IMR-90 (cell line): ENCODE data around the gene MADD. TPM values are rescaled to one million over a fixed set of nuclear protein-coding genes. Genes with fewer than 3 reads are reported as not detected.

ENCODE experiments used
- ATAC-seq: fragments of 200-7000 bp; cut with Tn5 transposase; 2 replicates; pipeline ENCODE4 v1.9.1; 2020; ENCODE audit warnings: low read depth, mild to moderate bottlenecking, moderate library complexity
- BruUV-seq: library from RNA; stranded (reverse); fragments of 400-500 nt; replicated peaks from 2 replicates; lab custom pipeline; 2021; lab: Mats Ljungman, UMichigan
- CTCF ChIA-PET: fragments of 300-600 bp; formaldehyde crosslinking; extraction: SDS; loops from one replicate; lab custom pipeline; 2021; ENCODE audit warnings: antibody characterized with exemption; lab: Yijun Ruan, JAX
- POLR2A ChIA-PET: fragments of 300-600 bp; sonication (Branson Sonifier 250); formaldehyde crosslinking; loops from one replicate; lab custom pipeline; 2022; ENCODE audit warnings: antibody characterized with exemption; ENCODE audit not compliant: unreplicated experiment; lab: Charles Lee
- DNase-seq: peaks from one replicate; pipeline ENCODE4 v3.0.0; 2013
- H2AFZ ChIP-seq: replicated peaks from 2 replicates; pipeline ENCODE3; 2013; ENCODE audit warnings: low read length, mild to moderate bottlenecking; ENCODE audit not compliant: poor library complexity
- H2AK5ac ChIP-seq: 2 replicates; pipeline ENCODE4 v1.6.1; 2013; ENCODE audit warnings: low read depth, low read length, inconsistent platforms
- H2AK9ac ChIP-seq: replicated peaks from 2 replicates; pipeline ENCODE3; 2013; ENCODE audit warnings: mild to moderate bottlenecking, low read depth, low read length, moderate library complexity; ENCODE audit not compliant: poor library complexity
- H2BK120ac ChIP-seq: 2 replicates; pipeline ENCODE4 v1.6.1; 2013; ENCODE audit warnings: low read depth, low read length, inconsistent platforms
- H2BK15ac ChIP-seq: 3 replicates; pipeline ENCODE4 v1.6.1; 2013; ENCODE audit warnings: low read depth, low read length, inconsistent platforms
- H2BK20ac ChIP-seq: 2 replicates; pipeline ENCODE4 v1.6.1; 2013; ENCODE audit warnings: low read depth, mild to moderate bottlenecking, inconsistent platforms, low read length, moderate library complexity
- H2BK5ac ChIP-seq: 2 replicates; pipeline ENCODE4 v1.6.1; 2013; ENCODE audit warnings: mild to moderate bottlenecking, low read depth, low read length, inconsistent platforms; ENCODE audit not compliant: poor library complexity, severe bottlenecking
- H3K14ac ChIP-seq: replicated peaks from 2 replicates; pipeline ENCODE4 v1.6.1; 2013; ENCODE audit warnings: low read depth, low read length, inconsistent platforms
- H3K18ac ChIP-seq: 2 replicates; pipeline ENCODE4 v1.6.1; 2013; ENCODE audit warnings: low read depth, low read length, control low read depth
- H3K23ac ChIP-seq: 2 replicates; pipeline ENCODE4 v1.6.1; 2013; ENCODE audit warnings: low read depth, low read length, inconsistent platforms
- H3K27ac ChIP-seq: 2 replicates; pipeline ENCODE4 v1.5.1; 2013; ENCODE audit warnings: mild to moderate bottlenecking, control low read depth, low read length; ENCODE audit not compliant: insufficient read depth
- H3K27me3 ChIP-seq: 2 replicates; pipeline ENCODE4 v1.6.1; 2013; ENCODE audit warnings: low read length; ENCODE audit not compliant: control insufficient read depth, insufficient read depth
- H3K36me3 ChIP-seq: 2 replicates; pipeline ENCODE4 v1.6.1; 2013; ENCODE audit warnings: low read length, mixed read lengths; ENCODE audit not compliant: control insufficient read depth, insufficient read depth
- H3K4ac ChIP-seq: 2 replicates; pipeline ENCODE4 v1.6.1; 2013; ENCODE audit warnings: low read depth, low read length, inconsistent platforms
- H3K4me1 ChIP-seq: 2 replicates; pipeline ENCODE4 v1.6.1; 2013; ENCODE audit warnings: low read length, mixed read lengths; ENCODE audit not compliant: control insufficient read depth, insufficient read depth
- H3K4me2 ChIP-seq: 2 replicates; pipeline ENCODE4 v1.6.1; 2013; ENCODE audit warnings: low read depth, mild to moderate bottlenecking, control low read depth, low read length, moderate library complexity
- H3K4me3 ChIP-seq: 2 replicates; pipeline ENCODE4 v1.5.1; 2013; ENCODE audit warnings: low read depth, mild to moderate bottlenecking, control low read depth, low read length, moderate library complexity; ENCODE audit not compliant: insufficient read depth
- H3K56ac ChIP-seq: 2 replicates; pipeline ENCODE4 v1.6.1; 2013; ENCODE audit warnings: low read length, inconsistent platforms; ENCODE audit not compliant: insufficient read depth; ENCODE audit errors: extremely low read depth
- H3K79me1 ChIP-seq, 2 experiments: 2 replicates each; pipeline ENCODE4 v1.6.1; 2013; ENCODE audit warnings: low read length in 2 of 2, inconsistent platforms in 1 of 2, low read depth in 1 of 2
- H3K9ac ChIP-seq: 2 replicates; pipeline ENCODE4 v1.6.1; 2013; ENCODE audit warnings: low read depth, low read length, control low read depth
- H3K9me1 ChIP-seq: 2 replicates; pipeline ENCODE4 v1.6.1; 2013; ENCODE audit warnings: low read length, inconsistent platforms; ENCODE audit not compliant: insufficient read depth
- H3K9me3 ChIP-seq: 2 replicates; pipeline ENCODE4 v1.6.1; 2013; ENCODE audit warnings: low read length; ENCODE audit not compliant: control insufficient read depth, insufficient read depth
- H4K20me1 ChIP-seq: 2 replicates; pipeline ENCODE4 v1.6.1; 2013; ENCODE audit warnings: low read length, inconsistent platforms; ENCODE audit not compliant: insufficient read depth
- H4K5ac ChIP-seq: 2 replicates; pipeline ENCODE4 v1.6.1; 2013; ENCODE audit warnings: mild to moderate bottlenecking, low read depth, low read length, control low read depth
- H4K8ac ChIP-seq, 2 experiments: 2 replicates each; pipeline ENCODE4 v1.6.1; 2013; ENCODE audit warnings: low read depth in 2 of 2, low read length in 2 of 2, control low read depth in 1 of 2, inconsistent platforms in 1 of 2
- H4K91ac ChIP-seq: 2 replicates; pipeline ENCODE4 v1.6.1; 2013; ENCODE audit warnings: low read depth, low read length, inconsistent platforms; ENCODE audit not compliant: insufficient read depth
- BHLHE40 ChIP-seq: fragments of 150-350 bp; IDR thresholded peaks from 2 replicates; pipeline ENCODE4 v1.6.1; 2016; ENCODE audit warnings: mild to moderate bottlenecking, low read depth, low read length
- CEBPB ChIP-seq: IDR thresholded peaks from 2 replicates; pipeline ENCODE4 v1.6.1; 2012; ENCODE audit warnings: low read depth, low read length, improper control_type of control experiment
- CHD1 ChIP-seq: IDR thresholded peaks from 2 replicates; pipeline ENCODE4 v1.6.1; 2012; ENCODE audit warnings: low read depth, low read length, improper control_type of control experiment
- ELK1 ChIP-seq: fragments of 150-350 bp; IDR thresholded peaks from 2 replicates; pipeline ENCODE4 v1.6.1; 2016; ENCODE audit warnings: low read depth, mild to moderate bottlenecking, low read length, moderate library complexity, borderline replicate concordance
- FOS ChIP-seq: fragments of 150-350 bp; IDR thresholded peaks from 2 replicates; pipeline ENCODE4 v1.6.1; 2016; ENCODE audit warnings: low read depth, low read length
- MAFK ChIP-seq: IDR thresholded peaks from 2 replicates; pipeline ENCODE4 v1.6.1; 2012; ENCODE audit warnings: low read depth, low read length, improper control_type of control experiment
- MAZ ChIP-seq: IDR thresholded peaks from 2 replicates; pipeline ENCODE4 v1.6.1; 2012; ENCODE audit warnings: low read depth, mild to moderate bottlenecking, low read length, improper control_type of control experiment, moderate library complexity, borderline replicate concordance
- MXI1 ChIP-seq: IDR thresholded peaks from 2 replicates; pipeline ENCODE4 v1.6.1; 2012; ENCODE audit warnings: low read depth, mild to moderate bottlenecking, low read length, moderate library complexity, borderline replicate concordance
- NFE2L2 ChIP-seq: fragments of 150-350 bp; IDR thresholded peaks from 2 replicates; pipeline ENCODE4 v1.6.1; 2016; ENCODE audit warnings: low read depth, mild to moderate bottlenecking, low read length
- POLR2A ChIP-seq: IDR thresholded peaks from 2 replicates; pipeline ENCODE4 v1.6.1; 2012; ENCODE audit warnings: mild to moderate bottlenecking, low read depth, low read length
- RAD21 ChIP-seq: IDR thresholded peaks from 2 replicates; pipeline ENCODE4 v1.6.1; 2012; ENCODE audit warnings: low read length, improper control_type of control experiment
- RCOR1 ChIP-seq: IDR thresholded peaks from 2 replicates; pipeline ENCODE4 v1.6.1; 2012; ENCODE audit warnings: mild to moderate bottlenecking, low read length, improper control_type of control experiment; ENCODE audit not compliant: insufficient replicate concordance
- RFX5 ChIP-seq: IDR thresholded peaks from 2 replicates; pipeline ENCODE4 v1.8.0; 2012; ENCODE audit warnings: low read depth, mild to moderate bottlenecking, low read length, moderate library complexity
- SMC3 ChIP-seq: fragments of 150-350 bp; IDR thresholded peaks from 2 replicates; pipeline ENCODE4 v1.6.1; 2016; ENCODE audit warnings: low read depth, mild to moderate bottlenecking, antibody characterized with exemption, low read length, moderate library complexity
- WGBS, 2 experiments: methylation state at CpG; one replicate each; pipeline versions ENCODE4 v1.1.5 to v1.1.7; 2013; ENCODE audit warnings: missing lambda C conversion rate in 2 of 2; ENCODE audit not compliant: insufficient read length in 1 of 2; ENCODE audit errors: extremely low coverage in 2 of 2; 5-methylcytosine and 5-hydroxymethylcytosine counted together
- dilution Hi-C: fragments of 300-500 bp; cut with HindIII; formaldehyde crosslinking; loops from one replicate; pipeline ENCODE4 v1.14.3; 2018; ENCODE audit warnings: low sequenced_read_pairs; ENCODE audit not compliant: unreplicated experiment
- in situ Hi-C: fragments of 300-500 bp; cut with MboI; formaldehyde crosslinking; loops from 3 replicates; pipeline ENCODE4 v1.14.3; 2019; ENCODE audit warnings: low sequenced_read_pairs, inconsistent platforms, mixed read lengths
- intact Hi-C: fragments of 100-400 bp; cut with micrococcal nuclease; formaldehyde crosslinking; loops from 2 replicates; pipeline ENCODE4 v1.10.0; 2022
- polyA plus RNA-seq, 3 experiments: library from polyadenylated mRNA; depleted of rRNA; stranded (reverse); fragments of >200 nt; gene quantifications; 2 replicates each; pipeline ENCODE4 v1.2.3, GENCODE V29; 2012; ENCODE audit warnings: low replicate concordance in 1 of 3
- total RNA-seq: library from RNA; depleted of rRNA; stranded (reverse); fragments of >200 nt; gene quantifications from 2 replicates; pipeline ENCODE4 v1.2.3, GENCODE V29; 2012
- TF ChIP-seq, protein P1 (sequence below): conservative IDR thresholded peaks from 2 replicates; pipeline ENCODE4 v1.5.1; 2012; ENCODE audit warnings: mild to moderate bottlenecking, low read depth, low read length, improper control_type of control experiment
- TF ChIP-seq, protein P2 (sequence below): fragments of 150-350 bp; IDR thresholded peaks from 2 replicates; pipeline ENCODE4 v1.6.1; 2017; ENCODE audit warnings: mild to moderate bottlenecking, antibody characterized with exemption, low read length, low read depth

Gene MADD
- total and polyA plus RNA-seq, 2 of the 4 experiments (the other 2 are of a cell fraction): 13.3 to 16.4 TPM

DNA sequence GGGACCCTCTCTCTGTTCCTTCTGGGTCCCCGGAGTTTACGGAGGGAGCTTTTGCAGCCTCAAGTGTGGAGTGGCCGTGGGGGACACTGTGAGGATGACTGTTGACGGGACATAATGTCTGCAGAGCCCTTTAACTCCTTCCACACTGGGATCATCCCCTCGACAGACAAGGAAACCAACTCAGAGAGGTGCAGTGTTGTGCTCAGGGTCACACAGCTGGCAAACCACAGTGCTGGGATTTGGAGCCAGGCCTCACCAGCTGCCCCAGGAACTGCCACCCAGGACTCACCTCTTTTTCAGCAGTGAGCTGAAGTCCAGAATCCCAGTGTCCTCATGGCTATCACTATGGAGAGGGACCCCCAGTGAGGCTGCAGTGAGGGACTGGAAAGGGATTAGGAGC is 77.2 kb downstream of the MADD start:
- ChIA-PET CTCF (no interaction called here), POLR2A (no interaction called here)
- in situ Hi-C loops: loop anchor here (5.0 kb wide), 1 partner anchor 165 kb away; no protein-coding TSS in a partner anchor
- WGBS, 2 experiments: 83% methylated on average over 1 of the region's 5 CpGs; no CpG with 5 or more reads in 1 of the 2 experiments
- Histone ChIP-seq H3K4me1 (no peaks in the 10 kb centered on the region), H4K20me1 (no peaks in the 10 kb centered on the region; the same call in 1 of the 2 replicates), H2BK120ac (no peak overlapping the region), H4K91ac (no peak overlapping the region), H3K27me3 (peaks cover 29% of the 10 kb centered on the region), H3K79me1 (no peaks in the 10 kb centered on the region), H3K36me3 (no peaks in the 10 kb centered on the region), H3K9me1 (no peaks in the 10 kb centered on the region), H2BK5ac (no peak overlapping the region), H2AFZ (no peak overlapping the region), H2BK15ac (no peak overlapping the region), H3K56ac (no peak overlapping the region), H2AK9ac (no peak overlapping the region), H3K23ac (no peak overlapping the region), H3K18ac (no peak overlapping the region), H3K9me3 (no peaks in the 10 kb centered on the region), H3K4ac (no peak overlapping the region), H3K27ac (no peak overlapping the region), H3K4me3 (no peak overlapping the region), H3K4me2 (no peak overlapping the region), H2AK5ac (no peak overlapping the region), H4K8ac (no peak overlapping the region), H2BK20ac (no peak overlapping the region), H3K14ac (no peak overlapping the region), H3K9ac (no peak overlapping the region), H4K5ac (no peak overlapping the region)
- BruUV-seq: no TSS peak
- dilution Hi-C loops: no loop called here
- no peak for DNase-seq
- intact Hi-C loops: no loop called here
- ATAC-seq: no peak
- TF ChIP-seq MAZ (no peak), POLR2A (no peak), RFX5 (no peak), RAD21 (no peak), CEBPB (no peak), ELK1 (no peak), MAFK (no peak), BHLHE40 (no peak), SMC3 (no peak), FOS (no peak), CHD1 (no peak), RCOR1 (no peak), MXI1 (no peak), NFE2L2 (no peak)
- TF ChIP-seq, protein P1, sequence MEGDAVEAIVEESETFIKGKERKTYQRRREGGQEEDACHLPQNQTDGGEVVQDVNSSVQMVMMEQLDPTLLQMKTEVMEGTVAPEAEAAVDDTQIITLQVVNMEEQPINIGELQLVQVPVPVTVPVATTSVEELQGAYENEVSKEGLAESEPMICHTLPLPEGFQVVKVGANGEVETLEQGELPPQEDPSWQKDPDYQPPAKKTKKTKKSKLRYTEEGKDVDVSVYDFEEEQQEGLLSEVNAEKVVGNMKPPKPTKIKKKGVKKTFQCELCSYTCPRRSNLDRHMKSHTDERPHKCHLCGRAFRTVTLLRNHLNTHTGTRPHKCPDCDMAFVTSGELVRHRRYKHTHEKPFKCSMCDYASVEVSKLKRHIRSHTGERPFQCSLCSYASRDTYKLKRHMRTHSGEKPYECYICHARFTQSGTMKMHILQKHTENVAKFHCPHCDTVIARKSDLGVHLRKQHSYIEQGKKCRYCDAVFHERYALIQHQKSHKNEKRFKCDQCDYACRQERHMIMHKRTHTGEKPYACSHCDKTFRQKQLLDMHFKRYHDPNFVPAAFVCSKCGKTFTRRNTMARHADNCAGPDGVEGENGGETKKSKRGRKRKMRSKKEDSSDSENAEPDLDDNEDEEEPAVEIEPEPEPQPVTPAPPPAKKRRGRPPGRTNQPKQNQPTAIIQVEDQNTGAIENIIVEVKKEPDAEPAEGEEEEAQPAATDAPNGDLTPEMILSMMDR: no peak
- TF ChIP-seq, protein P2, sequence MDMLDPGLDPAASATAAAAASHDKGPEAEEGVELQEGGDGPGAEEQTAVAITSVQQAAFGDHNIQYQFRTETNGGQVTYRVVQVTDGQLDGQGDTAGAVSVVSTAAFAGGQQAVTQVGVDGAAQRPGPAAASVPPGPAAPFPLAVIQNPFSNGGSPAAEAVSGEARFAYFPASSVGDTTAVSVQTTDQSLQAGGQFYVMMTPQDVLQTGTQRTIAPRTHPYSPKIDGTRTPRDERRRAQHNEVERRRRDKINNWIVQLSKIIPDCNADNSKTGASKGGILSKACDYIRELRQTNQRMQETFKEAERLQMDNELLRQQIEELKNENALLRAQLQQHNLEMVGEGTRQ: no peak
